IMR-90 (cell line): ENCODE data around the gene RAF1. TPM values are rescaled to one million over a fixed set of nuclear protein-coding genes. Genes with fewer than 3 reads are reported as not detected.

Source experiments
- ATAC-seq: fragments of 200-7000 bp; cut with Tn5 transposase; 2 replicates; pipeline ENCODE4 v1.9.1; 2020; ENCODE audit warnings: low read depth, mild to moderate bottlenecking, moderate library complexity
- BruUV-seq: library from RNA; stranded (reverse); fragments of 400-500 nt; replicated peaks from 2 replicates; lab custom pipeline; 2021; lab: Mats Ljungman, UMichigan
- CTCF ChIA-PET: fragments of 300-600 bp; formaldehyde crosslinking; extraction: SDS; loops from one replicate; lab custom pipeline; 2021; ENCODE audit warnings: antibody characterized with exemption; lab: Yijun Ruan, JAX
- POLR2A ChIA-PET: fragments of 300-600 bp; sonication (Branson Sonifier 250); formaldehyde crosslinking; loops from one replicate; lab custom pipeline; 2022; ENCODE audit warnings: antibody characterized with exemption; ENCODE audit not compliant: unreplicated experiment; lab: Charles Lee
- DNase-seq: peaks from one replicate; pipeline ENCODE4 v3.0.0; 2013
- H2AFZ ChIP-seq: replicated peaks from 2 replicates; pipeline ENCODE3; 2013; ENCODE audit warnings: low read length, mild to moderate bottlenecking; ENCODE audit not compliant: poor library complexity
- H2AK5ac ChIP-seq: 2 replicates; pipeline ENCODE4 v1.6.1; 2013; ENCODE audit warnings: low read depth, low read length, inconsistent platforms
- H2AK9ac ChIP-seq: replicated peaks from 2 replicates; pipeline ENCODE3; 2013; ENCODE audit warnings: mild to moderate bottlenecking, low read depth, low read length, moderate library complexity; ENCODE audit not compliant: poor library complexity
- H2BK120ac ChIP-seq: 2 replicates; pipeline ENCODE4 v1.6.1; 2013; ENCODE audit warnings: low read depth, low read length, inconsistent platforms
- H2BK15ac ChIP-seq: 3 replicates; pipeline ENCODE4 v1.6.1; 2013; ENCODE audit warnings: low read depth, low read length, inconsistent platforms
- H2BK20ac ChIP-seq: 2 replicates; pipeline ENCODE4 v1.6.1; 2013; ENCODE audit warnings: low read depth, mild to moderate bottlenecking, inconsistent platforms, low read length, moderate library complexity
- H2BK5ac ChIP-seq: 2 replicates; pipeline ENCODE4 v1.6.1; 2013; ENCODE audit warnings: mild to moderate bottlenecking, low read depth, low read length, inconsistent platforms; ENCODE audit not compliant: poor library complexity, severe bottlenecking
- H3K14ac ChIP-seq: replicated peaks from 2 replicates; pipeline ENCODE4 v1.6.1; 2013; ENCODE audit warnings: low read depth, low read length, inconsistent platforms
- H3K18ac ChIP-seq: 2 replicates; pipeline ENCODE4 v1.6.1; 2013; ENCODE audit warnings: low read depth, low read length, control low read depth
- H3K23ac ChIP-seq: 2 replicates; pipeline ENCODE4 v1.6.1; 2013; ENCODE audit warnings: low read depth, low read length, inconsistent platforms
- H3K27ac ChIP-seq: 2 replicates; pipeline ENCODE4 v1.5.1; 2013; ENCODE audit warnings: mild to moderate bottlenecking, control low read depth, low read length; ENCODE audit not compliant: insufficient read depth
- H3K27me3 ChIP-seq: 2 replicates; pipeline ENCODE4 v1.6.1; 2013; ENCODE audit warnings: low read length; ENCODE audit not compliant: control insufficient read depth, insufficient read depth
- H3K36me3 ChIP-seq: 2 replicates; pipeline ENCODE4 v1.6.1; 2013; ENCODE audit warnings: low read length, mixed read lengths; ENCODE audit not compliant: control insufficient read depth, insufficient read depth
- H3K4ac ChIP-seq: 2 replicates; pipeline ENCODE4 v1.6.1; 2013; ENCODE audit warnings: low read depth, low read length, inconsistent platforms
- H3K4me1 ChIP-seq: 2 replicates; pipeline ENCODE4 v1.6.1; 2013; ENCODE audit warnings: low read length, mixed read lengths; ENCODE audit not compliant: control insufficient read depth, insufficient read depth
- H3K4me2 ChIP-seq: 2 replicates; pipeline ENCODE4 v1.6.1; 2013; ENCODE audit warnings: low read depth, mild to moderate bottlenecking, control low read depth, low read length, moderate library complexity
- H3K4me3 ChIP-seq: 2 replicates; pipeline ENCODE4 v1.5.1; 2013; ENCODE audit warnings: low read depth, mild to moderate bottlenecking, control low read depth, low read length, moderate library complexity; ENCODE audit not compliant: insufficient read depth
- H3K56ac ChIP-seq: 2 replicates; pipeline ENCODE4 v1.6.1; 2013; ENCODE audit warnings: low read length, inconsistent platforms; ENCODE audit not compliant: insufficient read depth; ENCODE audit errors: extremely low read depth
- H3K79me1 ChIP-seq, 2 experiments: 2 replicates each; pipeline ENCODE4 v1.6.1; 2013; ENCODE audit warnings: low read length in 2 of 2, inconsistent platforms in 1 of 2, low read depth in 1 of 2
- H3K9ac ChIP-seq: 2 replicates; pipeline ENCODE4 v1.6.1; 2013; ENCODE audit warnings: low read depth, low read length, control low read depth
- H3K9me1 ChIP-seq: 2 replicates; pipeline ENCODE4 v1.6.1; 2013; ENCODE audit warnings: low read length, inconsistent platforms; ENCODE audit not compliant: insufficient read depth
- H3K9me3 ChIP-seq: 2 replicates; pipeline ENCODE4 v1.6.1; 2013; ENCODE audit warnings: low read length; ENCODE audit not compliant: control insufficient read depth, insufficient read depth
- H4K20me1 ChIP-seq: 2 replicates; pipeline ENCODE4 v1.6.1; 2013; ENCODE audit warnings: low read length, inconsistent platforms; ENCODE audit not compliant: insufficient read depth
- H4K5ac ChIP-seq: 2 replicates; pipeline ENCODE4 v1.6.1; 2013; ENCODE audit warnings: mild to moderate bottlenecking, low read depth, low read length, control low read depth
- H4K8ac ChIP-seq, 2 experiments: 2 replicates each; pipeline ENCODE4 v1.6.1; 2013; ENCODE audit warnings: low read depth in 2 of 2, low read length in 2 of 2, control low read depth in 1 of 2, inconsistent platforms in 1 of 2
- H4K91ac ChIP-seq: 2 replicates; pipeline ENCODE4 v1.6.1; 2013; ENCODE audit warnings: low read depth, low read length, inconsistent platforms; ENCODE audit not compliant: insufficient read depth
- CEBPB ChIP-seq: IDR thresholded peaks from 2 replicates; pipeline ENCODE4 v1.6.1; 2012; ENCODE audit warnings: low read depth, low read length, improper control_type of control experiment
- FOS ChIP-seq: fragments of 150-350 bp; IDR thresholded peaks from 2 replicates; pipeline ENCODE4 v1.6.1; 2016; ENCODE audit warnings: low read depth, low read length
- MAFK ChIP-seq: IDR thresholded peaks from 2 replicates; pipeline ENCODE4 v1.6.1; 2012; ENCODE audit warnings: low read depth, low read length, improper control_type of control experiment
- MAZ ChIP-seq: IDR thresholded peaks from 2 replicates; pipeline ENCODE4 v1.6.1; 2012; ENCODE audit warnings: low read depth, mild to moderate bottlenecking, low read length, improper control_type of control experiment, moderate library complexity, borderline replicate concordance
- MXI1 ChIP-seq: IDR thresholded peaks from 2 replicates; pipeline ENCODE4 v1.6.1; 2012; ENCODE audit warnings: low read depth, mild to moderate bottlenecking, low read length, moderate library complexity, borderline replicate concordance
- NFE2L2 ChIP-seq: fragments of 150-350 bp; IDR thresholded peaks from 2 replicates; pipeline ENCODE4 v1.6.1; 2016; ENCODE audit warnings: low read depth, mild to moderate bottlenecking, low read length
- POLR2A ChIP-seq: IDR thresholded peaks from 2 replicates; pipeline ENCODE4 v1.6.1; 2012; ENCODE audit warnings: mild to moderate bottlenecking, low read depth, low read length
- RAD21 ChIP-seq: IDR thresholded peaks from 2 replicates; pipeline ENCODE4 v1.6.1; 2012; ENCODE audit warnings: low read length, improper control_type of control experiment
- RCOR1 ChIP-seq: IDR thresholded peaks from 2 replicates; pipeline ENCODE4 v1.6.1; 2012; ENCODE audit warnings: mild to moderate bottlenecking, low read length, improper control_type of control experiment; ENCODE audit not compliant: insufficient replicate concordance
- RFX5 ChIP-seq: IDR thresholded peaks from 2 replicates; pipeline ENCODE4 v1.8.0; 2012; ENCODE audit warnings: low read depth, mild to moderate bottlenecking, low read length, moderate library complexity
- SMC3 ChIP-seq: fragments of 150-350 bp; IDR thresholded peaks from 2 replicates; pipeline ENCODE4 v1.6.1; 2016; ENCODE audit warnings: low read depth, mild to moderate bottlenecking, antibody characterized with exemption, low read length, moderate library complexity
- WGBS, 2 experiments: methylation state at CpG; one replicate each; pipeline versions ENCODE4 v1.1.5 to v1.1.7; 2013; ENCODE audit warnings: missing lambda C conversion rate in 2 of 2; ENCODE audit not compliant: insufficient read length in 1 of 2; ENCODE audit errors: extremely low coverage in 2 of 2; 5-methylcytosine and 5-hydroxymethylcytosine counted together
- dilution Hi-C: fragments of 300-500 bp; cut with HindIII; formaldehyde crosslinking; loops from one replicate; pipeline ENCODE4 v1.14.3; 2018; ENCODE audit warnings: low sequenced_read_pairs; ENCODE audit not compliant: unreplicated experiment
- in situ Hi-C: fragments of 300-500 bp; cut with MboI; formaldehyde crosslinking; loops from 3 replicates; pipeline ENCODE4 v1.14.3; 2019; ENCODE audit warnings: low sequenced_read_pairs, inconsistent platforms, mixed read lengths
- intact Hi-C: fragments of 100-400 bp; cut with micrococcal nuclease; formaldehyde crosslinking; loops from 2 replicates; pipeline ENCODE4 v1.10.0; 2022
- polyA plus RNA-seq, 3 experiments: library from polyadenylated mRNA; depleted of rRNA; stranded (reverse); fragments of >200 nt; gene quantifications; 2 replicates each; pipeline ENCODE4 v1.2.3, GENCODE V29; 2012; ENCODE audit warnings: low replicate concordance in 1 of 3
- total RNA-seq: library from RNA; depleted of rRNA; stranded (reverse); fragments of >200 nt; gene quantifications from 2 replicates; pipeline ENCODE4 v1.2.3, GENCODE V29; 2012
- TF ChIP-seq, protein P1 (sequence below): conservative IDR thresholded peaks from 2 replicates; pipeline ENCODE4 v1.5.1; 2012; ENCODE audit warnings: mild to moderate bottlenecking, low read depth, low read length, improper control_type of control experiment

RAF1 gene
- total and polyA plus RNA-seq, 2 of the 4 experiments (the other 2 are of a cell fraction): 115 to 151 TPM

GRCh38 chr3:12629560-12629959 lies 34.4 kb downstream of the RAF1 start:
- no peak overlapping the region for H3K14ac ChIP-seq
- H3K56ac ChIP-seq: no peak overlapping the region
- no peak overlapping the region for H4K91ac ChIP-seq
- peaks cover 15% of the 10 kb centered on the region for H3K9me1 ChIP-seq
- H2BK15ac ChIP-seq: no peak overlapping the region
- no peak overlapping the region for H2BK120ac ChIP-seq
- H2BK20ac ChIP-seq: no peak overlapping the region
- peaks cover 84% of the 10 kb centered on the region for H4K20me1 ChIP-seq
- H3K18ac ChIP-seq: no peak overlapping the region
- dilution Hi-C loops (no loop called here), in situ Hi-C loops (no loop called here), intact Hi-C loops (no loop called here)
- no peak for TF ChIP-seq CEBPB
- no peak for TF ChIP-seq SMC3
- no peak for TF ChIP-seq NFE2L2
- TF ChIP-seq RAD21: no peak
- no peak for TF ChIP-seq MAFK
- TF ChIP-seq MXI1: no peak
- no peak for TF ChIP-seq RFX5
- TF ChIP-seq RCOR1: no peak
- no peak for TF ChIP-seq MAZ
- TF ChIP-seq FOS: no peak
- no peak for TF ChIP-seq POLR2A
- TF ChIP-seq, protein P1, sequence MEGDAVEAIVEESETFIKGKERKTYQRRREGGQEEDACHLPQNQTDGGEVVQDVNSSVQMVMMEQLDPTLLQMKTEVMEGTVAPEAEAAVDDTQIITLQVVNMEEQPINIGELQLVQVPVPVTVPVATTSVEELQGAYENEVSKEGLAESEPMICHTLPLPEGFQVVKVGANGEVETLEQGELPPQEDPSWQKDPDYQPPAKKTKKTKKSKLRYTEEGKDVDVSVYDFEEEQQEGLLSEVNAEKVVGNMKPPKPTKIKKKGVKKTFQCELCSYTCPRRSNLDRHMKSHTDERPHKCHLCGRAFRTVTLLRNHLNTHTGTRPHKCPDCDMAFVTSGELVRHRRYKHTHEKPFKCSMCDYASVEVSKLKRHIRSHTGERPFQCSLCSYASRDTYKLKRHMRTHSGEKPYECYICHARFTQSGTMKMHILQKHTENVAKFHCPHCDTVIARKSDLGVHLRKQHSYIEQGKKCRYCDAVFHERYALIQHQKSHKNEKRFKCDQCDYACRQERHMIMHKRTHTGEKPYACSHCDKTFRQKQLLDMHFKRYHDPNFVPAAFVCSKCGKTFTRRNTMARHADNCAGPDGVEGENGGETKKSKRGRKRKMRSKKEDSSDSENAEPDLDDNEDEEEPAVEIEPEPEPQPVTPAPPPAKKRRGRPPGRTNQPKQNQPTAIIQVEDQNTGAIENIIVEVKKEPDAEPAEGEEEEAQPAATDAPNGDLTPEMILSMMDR: no peak
- DNase-seq (peak; percentile 59), ATAC-seq (peak; percentile 50; the same call in 1 of the 2 replicates)
- H2AFZ ChIP-seq: no peak overlapping the region
- H3K9me3 ChIP-seq: no peaks in the 10 kb centered on the region
- H2BK5ac ChIP-seq: no peak overlapping the region
- no peak overlapping the region for H4K5ac ChIP-seq
- peaks cover 11% of the 10 kb centered on the region for H3K4me1 ChIP-seq
- no peak overlapping the region for H3K23ac ChIP-seq
- no peak overlapping the region for H3K9ac ChIP-seq
- no peak overlapping the region for H4K8ac ChIP-seq
- no peak overlapping the region for H2AK9ac ChIP-seq
- no peak overlapping the region for H3K4ac ChIP-seq
- peaks cover 16 to 59% of the 10 kb centered on the region in 2 experiments for H3K79me1 ChIP-seq
- no peak overlapping the region for H2AK5ac ChIP-seq
- no peaks in the 10 kb centered on the region for H3K36me3 ChIP-seq
- H3K4me2 ChIP-seq: no peak overlapping the region
- no TSS peak for BruUV-seq
- no peaks in the 10 kb centered on the region for H3K27me3 ChIP-seq
- ChIA-PET CTCF (no interaction called here), POLR2A (no interaction called here)
- no peak overlapping the region for H3K4me3 ChIP-seq
- 6% methylated on average over 2 of the region's 4 CpGs; no CpG with 5 or more reads in 1 of the 2 experiments for WGBS, 2 experiments
- no peak overlapping the region for H3K27ac ChIP-seq
